Measurements from ENCODE around the gene SOX6.

SOX6 gene

DNA sequence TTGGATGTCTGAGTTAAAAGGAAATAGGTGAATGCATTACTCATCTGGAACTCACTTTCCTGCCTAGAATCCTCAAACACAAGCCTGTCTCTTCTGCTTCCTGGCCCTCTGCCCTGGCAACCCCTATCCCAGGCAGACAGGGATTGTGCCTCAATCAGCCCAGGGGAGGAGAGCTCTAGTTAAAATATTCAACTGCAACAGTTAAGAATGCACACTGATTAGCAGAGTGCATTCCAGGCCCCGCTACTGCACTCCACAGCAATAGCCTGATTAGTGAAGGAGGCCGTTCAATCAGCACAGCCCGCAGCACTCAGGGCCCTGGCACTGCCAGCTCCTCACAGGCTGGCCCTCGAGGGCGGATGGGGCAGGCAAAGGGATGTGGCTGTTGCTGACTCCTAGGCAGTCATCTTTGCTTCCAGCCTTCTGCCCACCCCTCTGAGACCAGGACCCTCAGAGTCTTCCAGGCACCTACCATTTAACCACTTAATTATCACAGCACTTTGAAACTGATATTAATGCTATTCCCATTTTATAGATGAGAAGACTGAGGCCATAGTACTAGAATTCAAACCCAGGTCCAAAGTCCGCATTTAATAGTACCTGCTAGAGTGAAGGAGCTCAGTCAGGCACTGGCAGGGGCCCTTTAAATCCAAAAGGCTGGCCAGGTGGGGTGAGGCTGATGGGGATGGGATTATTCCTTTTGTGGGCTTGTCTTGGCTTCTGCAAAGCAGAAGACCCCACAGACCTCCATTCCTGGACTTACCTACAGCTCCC, 435.3 kb downstream of the SOX6 start:
- no peak for DNase-seq
- Mint-ChIP-seq H3K9me3 (peaks cover 3% of the 10 kb centered on the region), H3K4me1 (peaks cover 25% of the 10 kb centered on the region), H3K4me3 (no peak overlapping the region), H3K27me3 (ENCODE audit: low read depth, poor library complexity) (no peaks in the 10 kb centered on the region), H3K27ac (no peak overlapping the region), H3K36me3 (ENCODE audit: low read depth) (no peaks in the 10 kb centered on the region)
- TF ChIP-seq, protein P1, sequence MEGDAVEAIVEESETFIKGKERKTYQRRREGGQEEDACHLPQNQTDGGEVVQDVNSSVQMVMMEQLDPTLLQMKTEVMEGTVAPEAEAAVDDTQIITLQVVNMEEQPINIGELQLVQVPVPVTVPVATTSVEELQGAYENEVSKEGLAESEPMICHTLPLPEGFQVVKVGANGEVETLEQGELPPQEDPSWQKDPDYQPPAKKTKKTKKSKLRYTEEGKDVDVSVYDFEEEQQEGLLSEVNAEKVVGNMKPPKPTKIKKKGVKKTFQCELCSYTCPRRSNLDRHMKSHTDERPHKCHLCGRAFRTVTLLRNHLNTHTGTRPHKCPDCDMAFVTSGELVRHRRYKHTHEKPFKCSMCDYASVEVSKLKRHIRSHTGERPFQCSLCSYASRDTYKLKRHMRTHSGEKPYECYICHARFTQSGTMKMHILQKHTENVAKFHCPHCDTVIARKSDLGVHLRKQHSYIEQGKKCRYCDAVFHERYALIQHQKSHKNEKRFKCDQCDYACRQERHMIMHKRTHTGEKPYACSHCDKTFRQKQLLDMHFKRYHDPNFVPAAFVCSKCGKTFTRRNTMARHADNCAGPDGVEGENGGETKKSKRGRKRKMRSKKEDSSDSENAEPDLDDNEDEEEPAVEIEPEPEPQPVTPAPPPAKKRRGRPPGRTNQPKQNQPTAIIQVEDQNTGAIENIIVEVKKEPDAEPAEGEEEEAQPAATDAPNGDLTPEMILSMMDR (IDR thresholded peaks at IDR 0.05), result no peak

DNA sequence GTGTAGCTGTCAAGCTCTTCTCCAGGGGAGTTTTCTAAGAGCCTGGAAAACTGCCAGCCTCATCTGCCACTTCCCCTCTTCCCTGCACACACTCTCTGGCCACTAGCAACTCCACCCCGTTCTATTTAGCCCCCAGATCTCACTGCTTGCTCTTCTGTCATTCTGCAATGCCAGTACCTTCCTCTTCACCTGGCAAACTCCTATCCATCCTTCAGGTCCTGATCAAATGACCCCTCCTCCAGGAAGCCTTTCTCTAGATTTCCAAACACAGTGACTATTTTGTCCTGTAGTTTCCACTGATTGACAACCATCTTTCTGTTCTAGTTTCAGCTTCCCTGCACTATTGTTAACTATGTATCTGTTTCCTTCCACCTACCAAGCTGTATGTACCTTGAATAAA, 437.7 kb downstream of the SOX6 start:
- Mint-ChIP-seq H3K4me1 (peaks cover 10% of the 10 kb centered on the region), H3K9me3 (peaks cover 5% of the 10 kb centered on the region), H3K36me3 (ENCODE audit: low read depth) (no peaks in the 10 kb centered on the region), H3K27ac (no peak overlapping the region), H3K27me3 (ENCODE audit: low read depth, poor library complexity) (peaks cover 4% of the 10 kb centered on the region), H3K4me3 (no peak overlapping the region)
- TF ChIP-seq, protein P1 (IDR thresholded peaks at IDR 0.05), result no peak
- DNase-seq, result no peak

DNA sequence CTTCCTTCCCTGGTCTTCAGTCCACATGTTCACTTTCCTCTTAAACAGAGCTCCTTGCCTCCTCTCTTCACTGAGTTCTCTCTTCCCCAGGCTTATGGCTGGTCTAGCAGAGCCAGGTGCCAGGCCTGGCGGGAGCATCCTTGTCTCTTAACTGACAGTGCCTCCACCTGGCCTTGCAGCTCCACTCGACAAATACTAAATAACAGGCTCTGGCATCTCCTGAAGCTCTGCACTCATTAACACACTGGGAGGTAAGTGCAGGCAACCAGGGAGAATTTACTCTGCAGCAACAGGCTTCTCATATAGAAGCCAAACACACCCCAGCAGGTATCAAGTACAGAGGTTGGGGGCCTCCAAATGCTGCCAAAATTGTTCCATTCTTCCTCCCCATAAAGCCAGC, 438.1 kb downstream of the SOX6 start:
- H3K36me3 Mint-ChIP-seq (ENCODE audit: low read depth), result no peaks in the 10 kb centered on the region
- H3K4me1 Mint-ChIP-seq, result peaks cover 13% of the 10 kb centered on the region
- TF ChIP-seq, protein P1 (IDR thresholded peaks at IDR 0.05), result no peak
- no peak for DNase-seq
- H3K27me3 Mint-ChIP-seq (ENCODE audit: low read depth, poor library complexity), result peaks cover 4% of the 10 kb centered on the region
- no peak overlapping the region for H3K27ac Mint-ChIP-seq
- H3K4me3 Mint-ChIP-seq, result no peak overlapping the region
- peaks cover 5% of the 10 kb centered on the region for H3K9me3 Mint-ChIP-seq

Data from nephron progenitor cell (in vitro differentiated cells).